CD14-positive monocyte (primary cell): ENCODE results near the gene ROBO1. TPM values are rescaled to one million over a fixed set of nuclear protein-coding genes. Genes with fewer than 3 reads are reported as not detected.

Source experiments
- DNase-seq, 3 donors: peaks; one replicate each; pipeline ENCODE4 v3.0.0-alpha.2; 2011 to 2022
- H2AFZ ChIP-seq: 2 replicates; pipeline ENCODE4 v1.6.0; 2012; ENCODE audit warnings: mild to moderate bottlenecking, low read depth, low read length, inconsistent platforms; ENCODE audit not compliant: insufficient read depth, poor library complexity, severe bottlenecking
- H3K27ac ChIP-seq, 2 donors: 1 replicate in 1 of 2; 2 replicates in 1 of 2; pipeline ENCODE4 v1.5.1; 2012 to 2013; ENCODE audit warnings: low read length in 2 of 2, control low read depth in 1 of 2, inconsistent platforms in 1 of 2, low read depth in 1 of 2, mild to moderate bottlenecking in 1 of 2
- H3K27me3 ChIP-seq, 2 donors: one replicate each; pipeline versions ENCODE4 v1.6.0 to v1.6.1; 2011 to 2013; ENCODE audit warnings: low read length in 2 of 2; ENCODE audit not compliant: control insufficient read depth in 2 of 2, insufficient read depth in 2 of 2
- H3K36me3 ChIP-seq, 2 donors: replicated peaks in 1 of 2; 1 replicate in 1 of 2; 2 replicates in 1 of 2; pipeline versions ENCODE4 v1.5.1 to v1.6.1; 2012 to 2013; ENCODE audit warnings: low read length in 2 of 2, control low read depth in 1 of 2, inconsistent platforms in 1 of 2, mild to moderate bottlenecking in 1 of 2; ENCODE audit not compliant: insufficient read depth in 2 of 2, control insufficient read depth in 1 of 2
- H3K4me1 ChIP-seq, 2 donors: 1 replicate in 1 of 2; 2 replicates in 1 of 2; pipeline versions ENCODE4 v1.5.1 to v1.6.1; 2012 to 2013; ENCODE audit warnings: low read length in 2 of 2, control low read depth in 1 of 2, inconsistent platforms in 1 of 2, mild to moderate bottlenecking in 1 of 2, moderate library complexity in 1 of 2; ENCODE audit not compliant: insufficient read depth in 2 of 2, control insufficient read depth in 1 of 2
- H3K4me2 ChIP-seq: replicated peaks from 2 replicates; pipeline ENCODE3; 2012; ENCODE audit warnings: low read length, moderate library complexity, mild to moderate bottlenecking; ENCODE audit not compliant: poor library complexity, severe bottlenecking; ENCODE audit errors: extremely low read depth
- H3K4me3 ChIP-seq, 3 experiments: fragments of 200-600 bp in 1 of 3; sonication (generic) in 1 of 3; replicated peaks in 1 of 3; 1 replicate in 2 of 3; 2 replicates in 1 of 3; pipeline ENCODE4 v1.5.1; 2011 to 2013; ENCODE audit warnings: low read length in 3 of 3, mild to moderate bottlenecking in 3 of 3, control low read depth in 2 of 3, low read depth in 2 of 3, inconsistent platforms in 1 of 3, moderate library complexity in 1 of 3
- H3K79me2 ChIP-seq: 2 replicates; pipeline ENCODE4 v1.6.0; 2012; ENCODE audit warnings: mild to moderate bottlenecking, control low read depth, inconsistent platforms, low read length, moderate library complexity; ENCODE audit not compliant: insufficient read depth
- H3K9ac ChIP-seq: 2 replicates; pipeline ENCODE4 v1.6.0; 2017; ENCODE audit warnings: low read length, mild to moderate bottlenecking; ENCODE audit not compliant: insufficient read depth, poor library complexity, severe bottlenecking
- H3K9me3 ChIP-seq, 2 donors: replicated peaks in 1 of 2; 1 replicate in 1 of 2; 2 replicates in 1 of 2; pipeline versions ENCODE4 v1.5.1 to v1.6.1; 2012 to 2013; ENCODE audit warnings: low read length in 2 of 2, control low read depth in 1 of 2; ENCODE audit not compliant: control insufficient read depth in 1 of 2, insufficient read depth in 1 of 2
- H4K20me1 ChIP-seq: 2 replicates; pipeline ENCODE4 v1.6.0; 2012; ENCODE audit warnings: mild to moderate bottlenecking, low read length, control low read depth, moderate library complexity; ENCODE audit not compliant: insufficient read depth
- H3K27ac Mint-ChIP-seq, 7 donors: one replicate each; pipeline ENCODE4 v1.8.0; 2020; ENCODE audit warnings: mild to moderate bottlenecking in 7 of 7, mixed read lengths in 7 of 7, moderate library complexity in 6 of 7, inconsistent platforms in 2 of 7
- H3K27me3 Mint-ChIP-seq, 3 donors: one replicate each; pipeline ENCODE4 v1.8.0; 2021 to 2022; ENCODE audit warnings: low read depth in 3 of 3, mild to moderate bottlenecking in 3 of 3, mixed read lengths in 3 of 3, moderate library complexity in 3 of 3, inconsistent platforms in 1 of 3
- H3K36me3 Mint-ChIP-seq, 2 donors: one replicate each; pipeline ENCODE4 v1.8.0; 2020; ENCODE audit warnings: mixed read lengths in 2 of 2, inconsistent platforms in 1 of 2, mild to moderate bottlenecking in 1 of 2
- H3K4me1 Mint-ChIP-seq: one replicate; pipeline ENCODE4 v1.8.0; 2020; ENCODE audit warnings: mild to moderate bottlenecking, mixed read lengths
- H3K4me3 Mint-ChIP-seq, 2 donors: one replicate each; pipeline ENCODE4 v1.8.0; 2020; ENCODE audit warnings: mild to moderate bottlenecking in 2 of 2, mixed read lengths in 2 of 2, moderate library complexity in 1 of 2
- H3K9me3 Mint-ChIP-seq, 7 donors: one replicate each; pipeline ENCODE4 v1.8.0; 2020 to 2022; ENCODE audit warnings: mixed read lengths in 7 of 7, mild to moderate bottlenecking in 6 of 7, moderate library complexity in 6 of 7, inconsistent platforms in 2 of 7
- WGBS: methylation state at CpG from one replicate; pipeline ENCODE4 v1.1.5; 2013; ENCODE audit warnings: missing lambda C conversion rate; ENCODE audit not compliant: insufficient coverage; 5-methylcytosine and 5-hydroxymethylcytosine counted together
- intact Hi-C, 2 donors: fragments of 100-400 bp; cut with micrococcal nuclease; formaldehyde crosslinking; loops; one replicate each; pipeline versions ENCODE4 v1.15.0 to v1.15.1; 2023
- polyA plus RNA-seq, 3 donors: library from polyadenylated mRNA; depleted of rRNA in 1 of 3; unstranded in 2 of 3; stranded (reverse) in 1 of 3; fragments of 300-500 nt in 2 of 3; fragments of >200 nt in 1 of 3; fragmentation: Illumina TruSeq in 2 of 3; gene quantifications; 1 replicate in 2 of 3; 2 replicates in 1 of 3; pipeline ENCODE4 v1.2.3, GENCODE V29; 2012 to 2021
- TF ChIP-seq, protein P1 (sequence below): fragments of 200-600 bp; IDR thresholded peaks from one replicate; pipeline ENCODE4 v1.8.0; 2022; ENCODE audit warnings: antibody characterized with exemption, mild to moderate bottlenecking

Gene ROBO1
- polyA plus RNA-seq, 3 donors: 0.09 to 0.10 TPM; not detected in 1

DNA sequence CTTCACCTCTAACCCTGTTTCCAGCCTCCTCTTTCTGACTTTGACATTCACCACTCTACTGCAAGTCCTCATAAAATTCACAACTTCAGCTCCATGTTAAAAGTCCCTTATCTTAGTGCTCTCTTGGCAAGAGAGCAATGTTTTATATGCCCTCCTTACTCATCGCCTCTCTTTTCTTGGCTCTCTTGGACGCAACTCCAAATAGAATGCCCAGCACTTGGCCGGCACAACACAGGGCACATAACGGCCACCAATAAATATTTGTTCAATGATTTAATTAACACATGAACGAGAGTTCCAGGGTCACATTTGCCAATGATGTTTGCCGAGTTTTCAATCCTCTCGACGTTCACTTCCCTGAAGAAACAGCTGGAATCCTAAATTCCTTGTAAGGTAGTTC is 401.4 kb downstream of the ROBO1 start:
- Histone ChIP-seq H3K9me3 (no peaks in the 10 kb centered on the region), H3K9ac (no peak overlapping the region), H3K4me3 (no peak overlapping the region), H3K4me1 (no peaks in the 10 kb centered on the region), H3K27me3 (no peaks in the 10 kb centered on the region), H3K27ac (no peak overlapping the region), H3K79me2 (no peaks in the 10 kb centered on the region), H4K20me1 (no peaks in the 10 kb centered on the region), H2AFZ (no peak overlapping the region), H3K4me2 (no peak overlapping the region), H3K36me3 (no peaks in the 10 kb centered on the region)
- no peaks in the 10 kb centered on the region for H3K4me1 Mint-ChIP-seq
- intact Hi-C loops: no loop called here
- no peaks in the 10 kb centered on the region for H3K27me3 Mint-ChIP-seq
- 91% methylated on average over 4 of the region's 8 CpGs for WGBS
- no peak for DNase-seq
- TF ChIP-seq, protein P1, sequence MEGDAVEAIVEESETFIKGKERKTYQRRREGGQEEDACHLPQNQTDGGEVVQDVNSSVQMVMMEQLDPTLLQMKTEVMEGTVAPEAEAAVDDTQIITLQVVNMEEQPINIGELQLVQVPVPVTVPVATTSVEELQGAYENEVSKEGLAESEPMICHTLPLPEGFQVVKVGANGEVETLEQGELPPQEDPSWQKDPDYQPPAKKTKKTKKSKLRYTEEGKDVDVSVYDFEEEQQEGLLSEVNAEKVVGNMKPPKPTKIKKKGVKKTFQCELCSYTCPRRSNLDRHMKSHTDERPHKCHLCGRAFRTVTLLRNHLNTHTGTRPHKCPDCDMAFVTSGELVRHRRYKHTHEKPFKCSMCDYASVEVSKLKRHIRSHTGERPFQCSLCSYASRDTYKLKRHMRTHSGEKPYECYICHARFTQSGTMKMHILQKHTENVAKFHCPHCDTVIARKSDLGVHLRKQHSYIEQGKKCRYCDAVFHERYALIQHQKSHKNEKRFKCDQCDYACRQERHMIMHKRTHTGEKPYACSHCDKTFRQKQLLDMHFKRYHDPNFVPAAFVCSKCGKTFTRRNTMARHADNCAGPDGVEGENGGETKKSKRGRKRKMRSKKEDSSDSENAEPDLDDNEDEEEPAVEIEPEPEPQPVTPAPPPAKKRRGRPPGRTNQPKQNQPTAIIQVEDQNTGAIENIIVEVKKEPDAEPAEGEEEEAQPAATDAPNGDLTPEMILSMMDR: no peak
- no peaks in the 10 kb centered on the region for H3K9me3 Mint-ChIP-seq
- H3K27ac Mint-ChIP-seq: no peak overlapping the region
- H3K4me3 Mint-ChIP-seq: no peak overlapping the region
- H3K36me3 Mint-ChIP-seq: no peaks in the 10 kb centered on the region

DNA sequence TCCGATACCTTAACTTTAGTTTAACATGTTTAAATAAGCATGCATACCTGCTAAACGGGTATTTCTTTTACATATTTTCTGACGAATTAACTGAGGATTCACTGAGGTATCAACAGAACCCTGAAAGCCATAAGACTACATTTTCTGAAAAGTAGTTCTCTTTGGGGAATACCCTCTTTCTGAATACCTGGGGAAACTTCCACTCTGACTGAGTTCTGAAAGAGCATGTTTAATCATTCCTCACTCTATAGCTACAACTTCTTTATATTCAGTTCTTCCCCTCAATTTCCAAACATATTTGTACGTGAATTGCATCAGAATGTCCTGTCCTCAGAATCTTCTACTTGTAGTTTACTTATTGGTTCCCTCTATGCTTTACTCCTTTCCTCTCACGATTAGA is 403.0 kb downstream of the ROBO1 start:
- H4K20me1 ChIP-seq: no peaks in the 10 kb centered on the region
- H3K27me3 ChIP-seq: no peaks in the 10 kb centered on the region
- Mint-ChIP-seq H3K27ac (no peak overlapping the region), H3K4me3 (no peak overlapping the region), H3K27me3 (no peaks in the 10 kb centered on the region), H3K4me1 (no peaks in the 10 kb centered on the region), H3K9me3 (no peaks in the 10 kb centered on the region), H3K36me3 (no peaks in the 10 kb centered on the region)
- H3K4me2 ChIP-seq: no peak overlapping the region
- H3K79me2 ChIP-seq: no peaks in the 10 kb centered on the region
- no peaks in the 10 kb centered on the region for H3K9me3 ChIP-seq
- 84% methylated on average over 3 of the region's 5 CpGs for WGBS
- no peaks in the 10 kb centered on the region for H3K36me3 ChIP-seq
- H3K27ac ChIP-seq: no peak overlapping the region
- no peak for DNase-seq
- TF ChIP-seq, protein P1: no peak
- no peak overlapping the region for H2AFZ ChIP-seq
- no peaks in the 10 kb centered on the region for H3K4me1 ChIP-seq
- H3K4me3 ChIP-seq: no peak overlapping the region
- H3K9ac ChIP-seq: no peak overlapping the region
- intact Hi-C loops: no loop called here
